PFSK-1 (cell line): ENCODE results near the gene COX7A2.

Experiments used
- FOXP2 ChIP-seq: optimal IDR thresholded peaks from 2 replicates; pipeline ENCODE3; 2011; ENCODE audit warnings: borderline replicate concordance, control low read depth, inconsistent platforms; ENCODE audit not compliant: insufficient read depth; ENCODE audit errors: extremely low read length, extremely low read depth
- POLR2AphosphoS5 ChIP-seq: IDR thresholded peaks from 2 replicates; pipeline ENCODE4 v1.6.1; 2012; ENCODE audit warnings: low read depth, mild to moderate bottlenecking, control low read depth, low read length, moderate library complexity
- REST ChIP-seq, 2 experiments: IDR thresholded peaks; 2 replicates each; pipeline versions ENCODE4 v1.6.1 to v1.8.0; 2011 to 2012; ENCODE audit warnings: low read depth in 2 of 2, low read length in 2 of 2, control low read depth in 1 of 2, inconsistent platforms in 1 of 2, mild to moderate bottlenecking in 1 of 2, moderate library complexity in 1 of 2; ENCODE audit not compliant: insufficient read depth in 1 of 2
- SIN3A ChIP-seq: IDR thresholded peaks from 2 replicates; pipeline ENCODE4 v1.6.1; 2012; ENCODE audit warnings: mild to moderate bottlenecking, low read length, moderate library complexity, borderline replicate concordance; ENCODE audit not compliant: insufficient read depth
- TAF1 ChIP-seq: IDR thresholded peaks from 2 replicates; pipeline ENCODE4 v1.6.1; 2012; ENCODE audit warnings: low read length, control low read depth, borderline replicate concordance; ENCODE audit not compliant: insufficient read depth

The COX7A2 gene

GRCh38 chr6:75246386-75246785 lies 2.8 kb upstream of the COX7A2 start:
- TF ChIP-seq SIN3A (no peak), REST (IDR thresholded peaks at IDR 0.05; ENCODE audit: insufficient read depth in 1 of 2, low read depth in 2 of 2, low read length in 2 of 2) (no peak), TAF1 (no peak), FOXP2 (no peak), POLR2AphosphoS5 (no peak)

- no peak for TF ChIP-seq FOXP2
Observed at GRCh38 chr6:75244063-75244584, 523 bp upstream of the COX7A2 start.

GRCh38 chr6:75236630-75237029 lies 7.0 kb downstream of the COX7A2 start:
- TF ChIP-seq POLR2AphosphoS5 (no peak), FOXP2 (no peak)

- no peak for TF ChIP-seq TAF1
- no peak for TF ChIP-seq FOXP2
- no peak for TF ChIP-seq POLR2AphosphoS5
- TF ChIP-seq SIN3A = no peak
- no peak for TF ChIP-seq REST (IDR thresholded peaks at IDR 0.05; ENCODE audit: insufficient read depth in 1 of 2, low read depth in 2 of 2, low read length in 2 of 2)
Observed at GRCh38 chr6:75235271-75235670, 8.3 kb downstream of the COX7A2 start.

- TF ChIP-seq FOXP2 = no peak
- no peak for TF ChIP-seq REST (IDR thresholded peaks at IDR 0.05; ENCODE audit: insufficient read depth in 1 of 2, low read depth in 2 of 2, low read length in 2 of 2)
- TF ChIP-seq TAF1 = no peak
- TF ChIP-seq POLR2AphosphoS5 = no peak
- TF ChIP-seq SIN3A = no peak
Observed at GRCh38 chr6:75234126-75234865, 9.3 kb downstream of the COX7A2 start.

GRCh38 chr6:75233092-75233615 lies 10.4 kb downstream of the COX7A2 start:
- TF ChIP-seq TAF1 = no peak
- no peak for TF ChIP-seq SIN3A
